Sigmoid colon (tissue), 4 donors: ENCODE results near the gene MTMR4.

Experiments used
- CTCF ChIP-seq, 4 experiments: fragments of 450-650 bp in 3 of 4; fragments of 200-600 bp in 1 of 4; IDR thresholded peaks; one replicate each; pipeline ENCODE4 v1.5.1; 2016 to 2019; ENCODE audit warnings: antibody characterized with exemption in 4 of 4, mild to moderate bottlenecking in 3 of 4, moderate library complexity in 2 of 4
- POLR2A ChIP-seq, 2 donors: fragments of 450-650 bp; IDR thresholded peaks; one replicate each; pipeline ENCODE4 v1.6.1; 2016; ENCODE audit warnings: antibody characterized with exemption in 2 of 2, mild to moderate bottlenecking in 2 of 2, moderate library complexity in 2 of 2
- POLR2AphosphoS5 ChIP-seq, 4 donors: sonication (generic); formaldehyde crosslinking; IDR thresholded peaks; one replicate each; pipeline ENCODE4 v1.6.1; 2017; ENCODE audit warnings: antibody characterized with exemption in 4 of 4

- TF ChIP-seq CTCF (IDR thresholded peaks at IDR 0.05) (no peak), POLR2AphosphoS5 (IDR thresholded peaks at IDR 0.05) (no peak), POLR2A (IDR thresholded peaks at IDR 0.05) (no peak)
Observed at GRCh38 chr17:58538811-58539409, 24.5 kb upstream of the MTMR4 start.
